IMR-90 (cell line): Measurements from ENCODE around the gene NFE2L2. TPM values are rescaled to one million over a fixed set of nuclear protein-coding genes. Genes with fewer than 3 reads are reported as not detected.

Experiments used
- ATAC-seq: fragments of 200-7000 bp; cut with Tn5 transposase; 2 replicates; pipeline ENCODE4 v1.9.1; 2020; ENCODE audit warnings: low read depth, mild to moderate bottlenecking, moderate library complexity
- BruUV-seq: library from RNA; stranded (reverse); fragments of 400-500 nt; replicated peaks from 2 replicates; lab custom pipeline; 2021; lab: Mats Ljungman, UMichigan
- CTCF ChIA-PET: fragments of 300-600 bp; formaldehyde crosslinking; extraction: SDS; loops from one replicate; lab custom pipeline; 2021; ENCODE audit warnings: antibody characterized with exemption; lab: Yijun Ruan, JAX
- POLR2A ChIA-PET: fragments of 300-600 bp; sonication (Branson Sonifier 250); formaldehyde crosslinking; loops from one replicate; lab custom pipeline; 2022; ENCODE audit warnings: antibody characterized with exemption; ENCODE audit not compliant: unreplicated experiment; lab: Charles Lee
- DNase-seq: peaks from one replicate; pipeline ENCODE4 v3.0.0; 2013
- H2AFZ ChIP-seq: replicated peaks from 2 replicates; pipeline ENCODE3; 2013; ENCODE audit warnings: low read length, mild to moderate bottlenecking; ENCODE audit not compliant: poor library complexity
- H2AK5ac ChIP-seq: 2 replicates; pipeline ENCODE4 v1.6.1; 2013; ENCODE audit warnings: low read depth, low read length, inconsistent platforms
- H2AK9ac ChIP-seq: replicated peaks from 2 replicates; pipeline ENCODE3; 2013; ENCODE audit warnings: mild to moderate bottlenecking, low read depth, low read length, moderate library complexity; ENCODE audit not compliant: poor library complexity
- H2BK120ac ChIP-seq: 2 replicates; pipeline ENCODE4 v1.6.1; 2013; ENCODE audit warnings: low read depth, low read length, inconsistent platforms
- H2BK15ac ChIP-seq: 3 replicates; pipeline ENCODE4 v1.6.1; 2013; ENCODE audit warnings: low read depth, low read length, inconsistent platforms
- H2BK20ac ChIP-seq: 2 replicates; pipeline ENCODE4 v1.6.1; 2013; ENCODE audit warnings: low read depth, mild to moderate bottlenecking, inconsistent platforms, low read length, moderate library complexity
- H2BK5ac ChIP-seq: 2 replicates; pipeline ENCODE4 v1.6.1; 2013; ENCODE audit warnings: mild to moderate bottlenecking, low read depth, low read length, inconsistent platforms; ENCODE audit not compliant: poor library complexity, severe bottlenecking
- H3K14ac ChIP-seq: replicated peaks from 2 replicates; pipeline ENCODE4 v1.6.1; 2013; ENCODE audit warnings: low read depth, low read length, inconsistent platforms
- H3K18ac ChIP-seq: 2 replicates; pipeline ENCODE4 v1.6.1; 2013; ENCODE audit warnings: low read depth, low read length, control low read depth
- H3K23ac ChIP-seq: 2 replicates; pipeline ENCODE4 v1.6.1; 2013; ENCODE audit warnings: low read depth, low read length, inconsistent platforms
- H3K27ac ChIP-seq: 2 replicates; pipeline ENCODE4 v1.5.1; 2013; ENCODE audit warnings: mild to moderate bottlenecking, control low read depth, low read length; ENCODE audit not compliant: insufficient read depth
- H3K27me3 ChIP-seq: 2 replicates; pipeline ENCODE4 v1.6.1; 2013; ENCODE audit warnings: low read length; ENCODE audit not compliant: control insufficient read depth, insufficient read depth
- H3K36me3 ChIP-seq: 2 replicates; pipeline ENCODE4 v1.6.1; 2013; ENCODE audit warnings: low read length, mixed read lengths; ENCODE audit not compliant: control insufficient read depth, insufficient read depth
- H3K4ac ChIP-seq: 2 replicates; pipeline ENCODE4 v1.6.1; 2013; ENCODE audit warnings: low read depth, low read length, inconsistent platforms
- H3K4me1 ChIP-seq: 2 replicates; pipeline ENCODE4 v1.6.1; 2013; ENCODE audit warnings: low read length, mixed read lengths; ENCODE audit not compliant: control insufficient read depth, insufficient read depth
- H3K4me2 ChIP-seq: 2 replicates; pipeline ENCODE4 v1.6.1; 2013; ENCODE audit warnings: low read depth, mild to moderate bottlenecking, control low read depth, low read length, moderate library complexity
- H3K4me3 ChIP-seq: 2 replicates; pipeline ENCODE4 v1.5.1; 2013; ENCODE audit warnings: low read depth, mild to moderate bottlenecking, control low read depth, low read length, moderate library complexity; ENCODE audit not compliant: insufficient read depth
- H3K56ac ChIP-seq: 2 replicates; pipeline ENCODE4 v1.6.1; 2013; ENCODE audit warnings: low read length, inconsistent platforms; ENCODE audit not compliant: insufficient read depth; ENCODE audit errors: extremely low read depth
- H3K79me1 ChIP-seq, 2 experiments: 2 replicates each; pipeline ENCODE4 v1.6.1; 2013; ENCODE audit warnings: low read length in 2 of 2, inconsistent platforms in 1 of 2, low read depth in 1 of 2
- H3K9ac ChIP-seq: 2 replicates; pipeline ENCODE4 v1.6.1; 2013; ENCODE audit warnings: low read depth, low read length, control low read depth
- H3K9me1 ChIP-seq: 2 replicates; pipeline ENCODE4 v1.6.1; 2013; ENCODE audit warnings: low read length, inconsistent platforms; ENCODE audit not compliant: insufficient read depth
- H3K9me3 ChIP-seq: 2 replicates; pipeline ENCODE4 v1.6.1; 2013; ENCODE audit warnings: low read length; ENCODE audit not compliant: control insufficient read depth, insufficient read depth
- H4K20me1 ChIP-seq: 2 replicates; pipeline ENCODE4 v1.6.1; 2013; ENCODE audit warnings: low read length, inconsistent platforms; ENCODE audit not compliant: insufficient read depth
- H4K5ac ChIP-seq: 2 replicates; pipeline ENCODE4 v1.6.1; 2013; ENCODE audit warnings: mild to moderate bottlenecking, low read depth, low read length, control low read depth
- H4K8ac ChIP-seq, 2 experiments: 2 replicates each; pipeline ENCODE4 v1.6.1; 2013; ENCODE audit warnings: low read depth in 2 of 2, low read length in 2 of 2, control low read depth in 1 of 2, inconsistent platforms in 1 of 2
- H4K91ac ChIP-seq: 2 replicates; pipeline ENCODE4 v1.6.1; 2013; ENCODE audit warnings: low read depth, low read length, inconsistent platforms; ENCODE audit not compliant: insufficient read depth
- CEBPB ChIP-seq: IDR thresholded peaks from 2 replicates; pipeline ENCODE4 v1.6.1; 2012; ENCODE audit warnings: low read depth, low read length, improper control_type of control experiment
- RFX5 ChIP-seq: IDR thresholded peaks from 2 replicates; pipeline ENCODE4 v1.8.0; 2012; ENCODE audit warnings: low read depth, mild to moderate bottlenecking, low read length, moderate library complexity
- WGBS, 2 experiments: methylation state at CpG; one replicate each; pipeline versions ENCODE4 v1.1.5 to v1.1.7; 2013; ENCODE audit warnings: missing lambda C conversion rate in 2 of 2; ENCODE audit not compliant: insufficient read length in 1 of 2; ENCODE audit errors: extremely low coverage in 2 of 2; 5-methylcytosine and 5-hydroxymethylcytosine counted together
- dilution Hi-C: fragments of 300-500 bp; cut with HindIII; formaldehyde crosslinking; loops from one replicate; pipeline ENCODE4 v1.14.3; 2018; ENCODE audit warnings: low sequenced_read_pairs; ENCODE audit not compliant: unreplicated experiment
- in situ Hi-C: fragments of 300-500 bp; cut with MboI; formaldehyde crosslinking; loops from 3 replicates; pipeline ENCODE4 v1.14.3; 2019; ENCODE audit warnings: low sequenced_read_pairs, inconsistent platforms, mixed read lengths
- intact Hi-C: fragments of 100-400 bp; cut with micrococcal nuclease; formaldehyde crosslinking; loops from 2 replicates; pipeline ENCODE4 v1.10.0; 2022
- polyA plus RNA-seq, 3 experiments: library from polyadenylated mRNA; depleted of rRNA; stranded (reverse); fragments of >200 nt; gene quantifications; 2 replicates each; pipeline ENCODE4 v1.2.3, GENCODE V29; 2012; ENCODE audit warnings: low replicate concordance in 1 of 3
- total RNA-seq: library from RNA; depleted of rRNA; stranded (reverse); fragments of >200 nt; gene quantifications from 2 replicates; pipeline ENCODE4 v1.2.3, GENCODE V29; 2012

The NFE2L2 gene
- total and polyA plus RNA-seq, 2 of the 4 experiments (the other 2 are of a cell fraction) = 72.7 to 83.5 TPM

GRCh38 chr2:177275743-177276055 lies 11.2 kb upstream of the NFE2L2 start:
- Histone ChIP-seq H3K14ac (0 out of 2 replicates have a peak overlapping the region, but pooled peaks have one; percentile 11), H2BK15ac (0 out of 3 replicates have a peak overlapping the region, but pooled peaks have one; percentile 3), H2BK5ac (peak overlapping the region; percentile 95), H3K9me3 (no peaks in the 10 kb centered on the region), H2BK20ac (peak overlapping the region; percentile 9), H3K23ac (peak overlapping the region; percentile 3; the same call in 1 of the 2 replicates), H2AFZ (no peak overlapping the region), H3K4me3 (no peak overlapping the region), H3K27me3 (no peaks in the 10 kb centered on the region), H2AK5ac (no peak overlapping the region), H4K8ac (peak overlapping the region; percentile 23 to 55; a peak in 1 of 4 replicates), H3K9me1 (no peaks in the 10 kb centered on the region), H3K9ac (peak overlapping the region; percentile 51), H3K79me1 (no peaks in the 10 kb centered on the region), H4K5ac (peak overlapping the region; percentile 0; the same call in 1 of the 2 replicates), H3K4me1 (peaks cover 5% of the 10 kb centered on the region), H2AK9ac (no peak overlapping the region), H3K18ac (peak overlapping the region; percentile 26), H4K91ac (peak overlapping the region; percentile 18), H3K36me3 (no peaks in the 10 kb centered on the region), H4K20me1 (no peaks in the 10 kb centered on the region), H3K4me2 (peak overlapping the region; percentile 24), H3K56ac (peak overlapping the region; percentile 89), H3K27ac (peak overlapping the region; percentile 97), H2BK120ac (peak overlapping the region; percentile 66), H3K4ac (peak overlapping the region; percentile 26)
- no TSS peak for BruUV-seq
- intact Hi-C loops (loop anchor here (1.0 to 5.0 kb wide), 2 partner anchors 9 to 37 kb away; no protein-coding TSS in a partner anchor), in situ Hi-C loops (no loop called here), dilution Hi-C loops (no loop called here)
- peak; percentile 88 for ATAC-seq
- ChIA-PET CTCF (no interaction called here), POLR2A (interaction anchor here (1.0 kb wide), 1 partner anchor 11 kb away, joined by 4 read pairs; no protein-coding TSS in a partner anchor)
- no CpG with 5 or more reads among the region's 4 CpGs for WGBS, 2 experiments
- TF ChIP-seq CEBPB (0 out of 2 replicates have a peak, but pooled peaks have one; percentile 0), RFX5 (no peak)
- DNase-seq = peak; percentile 86
